ENCODE results near the gene ZBTB47.

ZBTB47 gene

GRCh38 chr3:42657675-42658074 is 4.2 kb downstream of the ZBTB47 start:
- TF ChIP-seq, protein P1, sequence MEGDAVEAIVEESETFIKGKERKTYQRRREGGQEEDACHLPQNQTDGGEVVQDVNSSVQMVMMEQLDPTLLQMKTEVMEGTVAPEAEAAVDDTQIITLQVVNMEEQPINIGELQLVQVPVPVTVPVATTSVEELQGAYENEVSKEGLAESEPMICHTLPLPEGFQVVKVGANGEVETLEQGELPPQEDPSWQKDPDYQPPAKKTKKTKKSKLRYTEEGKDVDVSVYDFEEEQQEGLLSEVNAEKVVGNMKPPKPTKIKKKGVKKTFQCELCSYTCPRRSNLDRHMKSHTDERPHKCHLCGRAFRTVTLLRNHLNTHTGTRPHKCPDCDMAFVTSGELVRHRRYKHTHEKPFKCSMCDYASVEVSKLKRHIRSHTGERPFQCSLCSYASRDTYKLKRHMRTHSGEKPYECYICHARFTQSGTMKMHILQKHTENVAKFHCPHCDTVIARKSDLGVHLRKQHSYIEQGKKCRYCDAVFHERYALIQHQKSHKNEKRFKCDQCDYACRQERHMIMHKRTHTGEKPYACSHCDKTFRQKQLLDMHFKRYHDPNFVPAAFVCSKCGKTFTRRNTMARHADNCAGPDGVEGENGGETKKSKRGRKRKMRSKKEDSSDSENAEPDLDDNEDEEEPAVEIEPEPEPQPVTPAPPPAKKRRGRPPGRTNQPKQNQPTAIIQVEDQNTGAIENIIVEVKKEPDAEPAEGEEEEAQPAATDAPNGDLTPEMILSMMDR (IDR thresholded peaks at IDR 0.05; ENCODE audit: extremely low read depth, missing control alignments) = no peak
- DNase-seq (ENCODE audit: low spot score) = no peak

GRCh38 chr3:42658091-42658770 is 4.7 kb downstream of the ZBTB47 start:
- DNase-seq (ENCODE audit: low spot score) = no peak
- TF ChIP-seq, protein P1 (IDR thresholded peaks at IDR 0.05; ENCODE audit: extremely low read depth, missing control alignments) = no peak

GRCh38 chr3:42658771-42659390 is 5.4 kb downstream of the ZBTB47 start:
- no peak for DNase-seq (ENCODE audit: low spot score)
- TF ChIP-seq, protein P1 (IDR thresholded peaks at IDR 0.05; ENCODE audit: extremely low read depth, missing control alignments) = no peak

DNA sequence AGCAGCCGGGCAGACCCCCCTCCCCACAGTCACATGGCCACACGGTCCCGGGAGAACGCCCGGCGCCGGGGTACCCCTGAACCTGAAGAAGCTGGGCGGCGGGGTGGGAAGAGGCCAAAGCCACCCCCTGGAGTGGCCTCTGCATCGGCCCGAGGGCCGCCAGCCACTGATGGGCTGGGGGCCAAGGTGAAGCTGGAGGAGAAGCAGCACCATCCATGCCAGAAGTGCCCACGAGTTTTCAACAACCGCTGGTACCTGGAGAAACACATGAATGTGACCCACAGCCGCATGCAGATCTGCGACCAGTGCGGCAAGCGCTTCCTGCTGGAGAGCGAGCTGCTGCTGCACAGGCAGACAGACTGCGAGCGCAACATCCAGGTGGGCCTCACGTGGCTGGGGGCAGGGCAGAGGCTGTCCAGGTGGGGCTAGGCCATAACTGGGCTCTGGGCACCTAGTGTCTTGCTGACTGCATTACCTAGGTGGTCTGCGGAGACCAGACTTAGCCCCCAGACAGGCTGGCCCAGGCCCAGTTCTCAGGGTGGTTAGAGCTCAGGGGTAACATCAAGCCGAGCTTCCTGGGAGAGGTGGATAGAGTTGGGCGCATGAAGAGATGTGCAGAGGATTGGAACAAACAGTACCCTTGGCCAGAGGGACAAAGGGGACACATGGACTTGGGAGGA is 6.1 kb downstream of the ZBTB47 start:
- TF ChIP-seq, protein P1 (IDR thresholded peaks at IDR 0.05; ENCODE audit: extremely low read depth, missing control alignments) = no peak
- DNase-seq (ENCODE audit: low spot score) = no peak

DNA sequence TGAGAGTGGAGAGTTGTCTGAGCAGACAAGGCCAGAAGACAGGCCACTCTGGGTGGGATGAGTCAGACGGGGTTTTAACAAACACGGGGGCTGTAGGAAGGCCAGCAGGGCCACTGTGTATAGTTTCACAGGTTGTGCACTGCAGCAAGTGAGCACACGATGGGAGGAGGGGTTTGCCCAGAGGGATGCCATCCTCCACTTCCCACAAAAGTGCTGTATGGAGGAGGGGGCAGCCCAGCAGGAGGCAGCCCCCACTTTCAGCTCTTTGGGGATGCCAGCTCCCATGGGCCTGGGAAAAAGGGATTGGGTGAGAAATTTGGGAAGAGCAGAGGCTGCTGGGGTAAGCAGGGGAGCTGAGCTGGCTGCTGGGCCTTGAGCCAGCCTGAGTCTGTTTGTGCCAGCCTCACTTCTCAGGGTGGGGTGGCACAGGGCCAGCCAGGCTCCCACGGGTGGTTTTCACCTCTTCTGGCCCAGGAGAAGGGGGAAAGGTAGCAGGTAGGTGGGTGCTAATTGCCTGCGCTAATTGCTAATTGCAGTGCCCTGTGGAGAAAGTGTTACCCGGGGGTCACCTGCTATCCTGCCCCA is 6.7 kb downstream of the ZBTB47 start:
- TF ChIP-seq, protein P1 (IDR thresholded peaks at IDR 0.05; ENCODE audit: extremely low read depth, missing control alignments) = no peak

GRCh38 chr3:42660898-42661297 is 7.4 kb downstream of the ZBTB47 start:
- DNase-seq (ENCODE audit: low spot score) = no peak
- TF ChIP-seq, protein P1 (IDR thresholded peaks at IDR 0.05; ENCODE audit: extremely low read depth, missing control alignments) = no peak

More for the DNA sequence above, 6.7 kb downstream of the ZBTB47 start:
- DNase-seq (ENCODE audit: low spot score) = no peak

DNA sequence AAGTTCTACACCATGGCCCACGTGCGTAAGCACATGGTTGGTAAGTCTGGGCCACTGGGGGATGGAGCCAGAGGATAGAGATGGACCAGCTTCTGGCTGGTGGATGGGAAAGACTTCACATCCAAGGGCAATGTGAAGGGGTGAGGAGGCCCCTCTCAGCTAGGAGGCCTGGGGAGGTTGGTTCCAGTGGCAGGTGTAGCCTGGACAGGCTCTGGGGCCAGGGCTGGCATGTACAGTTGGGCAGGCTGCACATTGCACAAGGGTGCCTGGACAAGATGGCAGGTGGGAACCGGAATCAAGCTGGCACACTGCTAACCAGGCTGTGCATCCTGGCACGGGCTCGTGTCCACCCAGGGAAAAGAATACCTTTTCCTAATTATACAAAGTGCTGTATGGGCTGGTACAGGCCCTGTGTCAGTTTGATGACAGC is 8.1 kb downstream of the ZBTB47 start:
- TF ChIP-seq, protein P1 (IDR thresholded peaks at IDR 0.05; ENCODE audit: extremely low read depth, missing control alignments) = no peak
- DNase-seq (ENCODE audit: low spot score) = no peak
